Hepatocyte (in vitro differentiated cells): ENCODE results near the gene CELF5.
"Not testable (repeated sequence)": the region's sequence is repeated elsewhere in the genome, so short reads cannot be mapped to it uniquely, and the experiment has no call there.

Source experiments
- CTCF ChIP-seq: fragments of 200-600 bp; sonication (generic); IDR thresholded peaks from 2 replicates; pipeline ENCODE4 v1.5.1; 2016; ENCODE audit warnings: antibody characterized with exemption, mild to moderate bottlenecking; ENCODE audit not compliant: poor library complexity
- EZH2 ChIP-seq: fragments of 200-600 bp; sonication (generic); IDR thresholded peaks from 2 replicates; pipeline ENCODE4 v1.6.1; 2016; ENCODE audit warnings: antibody characterized with exemption, mild to moderate bottlenecking, borderline replicate concordance

- TF ChIP-seq CTCF, EZH2: not testable (repeated sequence)
These were observed 11.1 kb downstream of the CELF5 start for GRCh38 chr19:3235604-3236003.
